Astrocyte (in vitro differentiated cells and primary cell): Measurements from ENCODE around the gene ZNF138. TPM values are rescaled to one million over a fixed set of nuclear protein-coding genes. Genes with fewer than 3 reads are reported as not detected.

Experiments used
- DNase-seq: peaks from one replicate; pipeline ENCODE4 v3.0.0-alpha.2; 2010; ENCODE audit warnings: low read depth
- FAIRE-seq: peaks from 2 replicates; lab custom pipeline; 2011; peaks lifted over from hg19 to GRCh38; lab: Jason Lieb, UNC
- H2AFZ ChIP-seq: 2 replicates; pipeline ENCODE4 v1.6.0; 2012; ENCODE audit warnings: low read depth, low read length, inconsistent platforms
- H3K27ac ChIP-seq: 2 replicates; pipeline ENCODE4 v1.5.1; 2011; ENCODE audit warnings: low read depth, low read length, inconsistent platforms
- H3K27me3 ChIP-seq: 2 replicates; pipeline ENCODE4 v1.6.0; 2011; ENCODE audit warnings: low read length, inconsistent platforms; ENCODE audit not compliant: insufficient read depth
- H3K36me3 ChIP-seq: 2 replicates; pipeline ENCODE4 v1.5.1; 2011; ENCODE audit warnings: low read length, inconsistent platforms; ENCODE audit not compliant: insufficient read depth
- H3K4me1 ChIP-seq: 2 replicates; pipeline ENCODE4 v1.5.1; 2011; ENCODE audit warnings: low read length, inconsistent platforms; ENCODE audit not compliant: insufficient read depth
- H3K4me2 ChIP-seq: 2 replicates; pipeline ENCODE4 v1.6.0; 2012; ENCODE audit warnings: low read length, inconsistent platforms
- H3K4me3 ChIP-seq: 2 replicates; pipeline ENCODE4 v1.5.1; 2011; ENCODE audit warnings: low read depth, mild to moderate bottlenecking, low read length, inconsistent platforms; ENCODE audit not compliant: insufficient read depth
- H3K79me2 ChIP-seq: 2 replicates; pipeline ENCODE4 v1.6.0; 2012; ENCODE audit warnings: mild to moderate bottlenecking, low read length, inconsistent platforms; ENCODE audit not compliant: insufficient read depth
- H3K9ac ChIP-seq: 2 replicates; pipeline ENCODE4 v1.6.0; 2012; ENCODE audit warnings: mild to moderate bottlenecking, low read length, inconsistent platforms
- H3K9me3 ChIP-seq: 2 replicates; pipeline ENCODE4 v1.5.1; 2012; ENCODE audit warnings: low read depth, mild to moderate bottlenecking, low read length, inconsistent platforms; ENCODE audit not compliant: insufficient read depth
- H4K20me1 ChIP-seq: 2 replicates; pipeline ENCODE4 v1.6.0; 2012; ENCODE audit warnings: low read length, inconsistent platforms; ENCODE audit not compliant: insufficient read depth
- H3K27ac Mint-ChIP-seq: one replicate; pipeline ENCODE4 v1.8.0; 2021; ENCODE audit warnings: mild to moderate bottlenecking, mixed read lengths; ENCODE audit not compliant: unreplicated experiment
- H3K27me3 Mint-ChIP-seq: one replicate; pipeline ENCODE4 v1.8.0; 2021; ENCODE audit warnings: low read depth, mixed read lengths; ENCODE audit not compliant: unreplicated experiment
- H3K36me3 Mint-ChIP-seq: one replicate; pipeline ENCODE4 v1.8.0; 2021; ENCODE audit warnings: low read depth, mixed read lengths; ENCODE audit not compliant: unreplicated experiment
- H3K4me1 Mint-ChIP-seq: one replicate; pipeline ENCODE4 v1.8.0; 2021; ENCODE audit warnings: low read depth, mixed read lengths; ENCODE audit not compliant: unreplicated experiment
- H3K4me3 Mint-ChIP-seq: one replicate; pipeline ENCODE4 v1.8.0; 2021; ENCODE audit warnings: mild to moderate bottlenecking, moderate library complexity, mixed read lengths; ENCODE audit not compliant: unreplicated experiment
- H3K9me3 Mint-ChIP-seq: one replicate; pipeline ENCODE4 v1.8.0; 2021; ENCODE audit warnings: mild to moderate bottlenecking, mixed read lengths; ENCODE audit not compliant: unreplicated experiment
- CTCF ChIP-seq: IDR thresholded peaks from 2 replicates; pipeline ENCODE4 v1.5.1; 2011; ENCODE audit warnings: low read depth, mild to moderate bottlenecking, inconsistent platforms, low read length, moderate library complexity; ENCODE audit not compliant: insufficient read depth
- EZH2 ChIP-seq: IDR thresholded peaks from 2 replicates; pipeline ENCODE4 v1.6.1; 2012; ENCODE audit warnings: mild to moderate bottlenecking, low read length, inconsistent platforms; ENCODE audit not compliant: insufficient read depth
- total RNA-seq: library from RNA; stranded (reverse); gene quantifications from 2 replicates; pipeline ENCODE4 v1.2.1, GENCODE V29; 2021

The ZNF138 gene
- total RNA-seq, 1 donor from 2014 or later, result 5.7 TPM

GRCh38 chr7:64807731-64808365 is 13.6 kb downstream of the ZNF138 start:
- H3K9me3 Mint-ChIP-seq, result peaks cover 2% of the 10 kb centered on the region
- no peaks in the 10 kb centered on the region for H3K9me3 ChIP-seq

GRCh38 chr7:64811767-64812166 is 17.5 kb downstream of the ZNF138 start:
- Histone ChIP-seq H4K20me1 (no peaks in the 10 kb centered on the region), H3K79me2 (no peaks in the 10 kb centered on the region), H3K4me2 (no peak overlapping the region), H3K9ac (no peak overlapping the region), H3K36me3 (no peaks in the 10 kb centered on the region), H3K27ac (no peak overlapping the region), H3K9me3 (no peaks in the 10 kb centered on the region), H2AFZ (no peak overlapping the region), H3K4me3 (no peak overlapping the region), H3K4me1 (no peaks in the 10 kb centered on the region), H3K27me3 (no peaks in the 10 kb centered on the region)
- Mint-ChIP-seq H3K36me3 (peaks cover 9% of the 10 kb centered on the region), H3K4me1 (no peaks in the 10 kb centered on the region), H3K4me3 (no peak overlapping the region), H3K27me3 (no peaks in the 10 kb centered on the region), H3K9me3 (no peaks in the 10 kb centered on the region), H3K27ac (no peak overlapping the region)
- no peak for FAIRE-seq
- DNase-seq, result no peak
- TF ChIP-seq CTCF, result no peak
- TF ChIP-seq EZH2, result no peak

More at GRCh38 chr7:64807731-64808365, 13.6 kb downstream of the ZNF138 start:
- no peaks in the 10 kb centered on the region for H3K4me1 ChIP-seq
- no peaks in the 10 kb centered on the region for H3K27me3 ChIP-seq
- Mint-ChIP-seq H3K4me3 (no peak overlapping the region), H3K27me3 (no peaks in the 10 kb centered on the region), H3K27ac (no peak overlapping the region), H3K4me1 (no peaks in the 10 kb centered on the region), H3K36me3 (peaks cover 8% of the 10 kb centered on the region)
- H3K36me3 ChIP-seq, result no peaks in the 10 kb centered on the region
- TF ChIP-seq EZH2 (no peak), CTCF (no peak)
- no peaks in the 10 kb centered on the region for H3K79me2 ChIP-seq
- no peak for FAIRE-seq
- no peak overlapping the region for H2AFZ ChIP-seq
- no peaks in the 10 kb centered on the region for H4K20me1 ChIP-seq
- no peak overlapping the region for H3K4me2 ChIP-seq
- no peak overlapping the region for H3K27ac ChIP-seq
- DNase-seq, result no peak
- no peak overlapping the region for H3K9ac ChIP-seq
- H3K4me3 ChIP-seq, result no peak overlapping the region

GRCh38 chr7:64830926-64831325 is 36.7 kb downstream of the ZNF138 start:
- H3K27me3 ChIP-seq, result no peaks in the 10 kb centered on the region
- no peak overlapping the region for H3K4me2 ChIP-seq
- H3K4me3 ChIP-seq, result no peak overlapping the region
- H3K4me3 Mint-ChIP-seq, result no peak overlapping the region
- H3K36me3 ChIP-seq, result peaks cover 7% of the 10 kb centered on the region
- no peaks in the 10 kb centered on the region for H3K9me3 Mint-ChIP-seq
- no peak overlapping the region for H3K27ac ChIP-seq
- no peak overlapping the region for H2AFZ ChIP-seq
- FAIRE-seq (no peak), DNase-seq (no peak)
- peak overlapping the region; percentile 42 for H3K27ac Mint-ChIP-seq
- no peaks in the 10 kb centered on the region for H3K79me2 ChIP-seq
- no peaks in the 10 kb centered on the region for H3K9me3 ChIP-seq
- no peaks in the 10 kb centered on the region for H3K4me1 ChIP-seq
- no peak overlapping the region for H3K9ac ChIP-seq
- TF ChIP-seq CTCF, result no peak
- no peak for TF ChIP-seq EZH2
- H3K4me1 Mint-ChIP-seq, result peaks cover 22% of the 10 kb centered on the region
- no peaks in the 10 kb centered on the region for H4K20me1 ChIP-seq
- H3K36me3 Mint-ChIP-seq, result peaks cover 2% of the 10 kb centered on the region
- no peaks in the 10 kb centered on the region for H3K27me3 Mint-ChIP-seq
